ENCODE measurements around the gene CCM2L. TPM values are rescaled to one million over a fixed set of nuclear protein-coding genes. Genes with fewer than 3 reads are reported as not detected.

CCM2L gene
- total RNA-seq (10 to 100 TPM in 1 of 10 donors, 1 to 10 TPM in 9; 4.9 to 10.7 (median 7.4) TPM), polyA plus RNA-seq (10 to 100 TPM; 12.9 to 26.8 TPM)
- long read RNA-seq, donor 1, partial matches to known transcripts: 4 of 15 reads
- long read RNA-seq, donor 1, other reads (novel, unspliced or antisense): 7 of 15 reads
- long read RNA-seq, donor 2, partial matches to known transcripts: 6 of 14 reads
- long read RNA-seq, donor 2, other reads (novel, unspliced or antisense): 8 of 14 reads
- long read RNA-seq, donor 3, partial matches to known transcripts: 0 of 2 reads
- long read RNA-seq, donor 3, other reads (novel, unspliced or antisense): 1 of 2 reads

- ATAC-seq (peak; percentile 64 to 88 (median 85)), DNase-seq (peak; percentile 48 to 55)
- Histone ChIP-seq H3K36me3 (no peaks in the 10 kb centered on the region), H3K9me3 (no peaks in the 10 kb centered on the region), H3K27me3 (peaks cover 0 to 23% (median 3%) of the 10 kb centered on the region in 7 donors), H3K4me1 (peaks cover 0 to 75% (median 44%) of the 10 kb centered on the region in 9 donors), H3K27ac (peak within 1 kb of the TSS; percentile 65 to 95 (median 86)), H3K4me3 (peak within 1 kb of the TSS; percentile 28 to 63 (median 54))
- intact Hi-C loops (cut with DNase I): no loop called here
- TF ChIP-seq CTCF (IDR thresholded peaks at IDR 0.05): no peak
- 52 to 64% methylated on average over 2 of the region's 2 CpGs for WGBS, 2 donors
These were observed at the start of gene CCM2L for GRCh38 chr20:32010101-32010500. Gene CCM2L (plus strand): TSS chr20:32010438. CDS start chr20:32010455, 17 bp downstream.

- DNase-seq (no peak), ATAC-seq (no peak)
- intact Hi-C loops (cut with DNase I): loop anchor here in 1 of 10 donors (10.0 kb wide), 1 partner anchor 62 kb away; no protein-coding TSS in a partner anchor
- H3K9me3 ChIP-seq: no peaks in the 10 kb centered on the region
- no peak overlapping the region for H3K27ac ChIP-seq
- no peak overlapping the region for H3K4me3 ChIP-seq
- TF ChIP-seq CTCF (IDR thresholded peaks at IDR 0.05): no peak
- H3K27me3 ChIP-seq: peaks cover 7 to 38% (median 32%) of the 10 kb centered on the region in 7 donors
- H3K4me1 ChIP-seq: peaks cover 0 to 3% (median 0%) of the 10 kb centered on the region in 9 donors
- 49 to 60% methylated on average over 2 of the region's 2 CpGs for WGBS, 2 donors
- H3K36me3 ChIP-seq: no peaks in the 10 kb centered on the region
These were observed 47.5 kb upstream of the CCM2L start for GRCh38 chr20:31962761-31963160.

GRCh38 chr20:31963889-31964288 lies 46.3 kb upstream of the CCM2L start:
- ATAC-seq (no peak), DNase-seq (no peak)
- Histone ChIP-seq H3K27ac (no peak overlapping the region), H3K4me1 (peaks cover 0 to 10% (median 0%) of the 10 kb centered on the region in 9 donors), H3K27me3 (peaks cover 7 to 47% (median 39%) of the 10 kb centered on the region in 7 donors), H3K36me3 (no peaks in the 10 kb centered on the region), H3K4me3 (no peak overlapping the region), H3K9me3 (no peaks in the 10 kb centered on the region)
- WGBS, 2 donors: 64 to 72% methylated on average over 6 of the region's 6 CpGs
- TF ChIP-seq CTCF (IDR thresholded peaks at IDR 0.05): no peak
- intact Hi-C loops (cut with DNase I): loop anchor here in 1 of 10 donors (10.0 kb wide), 1 partner anchor 61 kb away; no protein-coding TSS in a partner anchor

GRCh38 chr20:31966991-31967655 lies 43.1 kb upstream of the CCM2L start:
- H3K27ac ChIP-seq: no peak overlapping the region
- H3K4me3 ChIP-seq: no peak overlapping the region
- no peak for ATAC-seq
- no peaks in the 10 kb centered on the region for H3K36me3 ChIP-seq
- no peak for TF ChIP-seq CTCF (IDR thresholded peaks at IDR 0.05)
- peaks cover 0 to 10% (median 0%) of the 10 kb centered on the region in 9 donors for H3K4me1 ChIP-seq
- H3K9me3 ChIP-seq: no peaks in the 10 kb centered on the region
- H3K27me3 ChIP-seq: peaks cover 7 to 60% (median 52%) of the 10 kb centered on the region in 7 donors
- intact Hi-C loops (cut with DNase I): loop anchor here in 1 of 10 donors (10.0 kb wide), 1 partner anchor 58 kb away; no protein-coding TSS in a partner anchor
- no peak for DNase-seq
- 7 to 8% methylated on average over 5 of the region's 5 CpGs for WGBS, 2 donors

Measured in heart right ventricle (tissue), 16 donors.